Measurements from ENCODE around the gene LRP5. TPM values are rescaled to one million over a fixed set of nuclear protein-coding genes. Genes with fewer than 3 reads are reported as not detected.

LRP5 gene
- total RNA-seq, 1 experiment from 2014 or later = 67.0 TPM

- ChIA-PET POLR2A (ENCODE audit: low non-redundant PET) (no interaction called here), CTCF (no interaction called here)
- Histone ChIP-seq H3K27ac (ENCODE audit: low read depth, low read length, poor library complexity, severe bottlenecking) (no peak overlapping the region), H3K4me1 (ENCODE audit: insufficient read depth, low read length, poor library complexity, severe bottlenecking) (no peaks in the 10 kb centered on the region), H3K9me3 (ENCODE audit: low read depth, low read length, poor library complexity, severe bottlenecking) (no peaks in the 10 kb centered on the region), H3K4me3 (ENCODE audit: low read depth, low read length, poor library complexity, severe bottlenecking) (no peak overlapping the region), H3K36me3 (ENCODE audit: insufficient read depth, low read length, poor library complexity, severe bottlenecking) (peaks cover 5% of the 10 kb centered on the region), H3K27me3 (replicated peaks; ENCODE audit: insufficient read depth, low read depth, low read length, poor library complexity) (no peaks in the 10 kb centered on the region)
- BruUV-seq (replicated peaks) = no TSS peak
- intact Hi-C loops (cut with micrococcal nuclease; ENCODE audit: unreplicated experiment) = no loop called here
- no peak for TF ChIP-seq EZH2 (IDR thresholded peaks at IDR 0.05; ENCODE audit: borderline replicate concordance, low read depth, low read length, poor library complexity, severe bottlenecking)
- TF ChIP-seq CTCF (conservative IDR thresholded peaks at IDR 0.05; ENCODE audit: low read depth, low read length) = no peak
- DNase-seq (ENCODE audit: low spot score) = no peak
Measured at GRCh38 chr11:68352591-68352990, 40.2 kb downstream of the LRP5 start.

- POLR2A ChIA-PET (ENCODE audit: low non-redundant PET) = no interaction called here
- Histone ChIP-seq H3K27ac (ENCODE audit: low read depth, low read length, poor library complexity, severe bottlenecking) (no peak overlapping the region), H3K9me3 (ENCODE audit: low read depth, low read length, poor library complexity, severe bottlenecking) (no peaks in the 10 kb centered on the region), H3K4me1 (ENCODE audit: insufficient read depth, low read length, poor library complexity, severe bottlenecking) (no peaks in the 10 kb centered on the region), H3K27me3 (replicated peaks; ENCODE audit: insufficient read depth, low read depth, low read length, poor library complexity) (no peaks in the 10 kb centered on the region), H3K36me3 (ENCODE audit: insufficient read depth, low read length, poor library complexity, severe bottlenecking) (peaks cover 11% of the 10 kb centered on the region), H3K4me3 (ENCODE audit: low read depth, low read length, poor library complexity, severe bottlenecking) (no peak overlapping the region)
- DNase-seq (ENCODE audit: low spot score) = no peak
- no TSS peak for BruUV-seq (replicated peaks)
- TF ChIP-seq CTCF (conservative IDR thresholded peaks at IDR 0.05; ENCODE audit: low read depth, low read length) (no peak), EZH2 (IDR thresholded peaks at IDR 0.05; ENCODE audit: borderline replicate concordance, low read depth, low read length, poor library complexity, severe bottlenecking) (no peak)
- CTCF ChIA-PET = no interaction called here
- intact Hi-C loops (cut with micrococcal nuclease; ENCODE audit: unreplicated experiment) = no loop called here
Measured at GRCh38 chr11:68353118-68353517, 40.7 kb downstream of the LRP5 start.

- Histone ChIP-seq H3K36me3 (ENCODE audit: insufficient read depth, low read length, poor library complexity, severe bottlenecking) (peaks cover 16% of the 10 kb centered on the region), H3K4me3 (ENCODE audit: low read depth, low read length, poor library complexity, severe bottlenecking) (no peak overlapping the region), H3K27me3 (replicated peaks; ENCODE audit: insufficient read depth, low read depth, low read length, poor library complexity) (no peaks in the 10 kb centered on the region), H3K9me3 (ENCODE audit: low read depth, low read length, poor library complexity, severe bottlenecking) (no peaks in the 10 kb centered on the region), H3K27ac (ENCODE audit: low read depth, low read length, poor library complexity, severe bottlenecking) (no peak overlapping the region), H3K4me1 (ENCODE audit: insufficient read depth, low read length, poor library complexity, severe bottlenecking) (no peaks in the 10 kb centered on the region)
- TF ChIP-seq CTCF (conservative IDR thresholded peaks at IDR 0.05; ENCODE audit: low read depth, low read length) (no peak), EZH2 (IDR thresholded peaks at IDR 0.05; ENCODE audit: borderline replicate concordance, low read depth, low read length, poor library complexity, severe bottlenecking) (no peak)
- POLR2A ChIA-PET (ENCODE audit: low non-redundant PET) = no interaction called here
- CTCF ChIA-PET = no interaction called here
- intact Hi-C loops (cut with micrococcal nuclease; ENCODE audit: unreplicated experiment) = no loop called here
- BruUV-seq (replicated peaks) = no TSS peak
- DNase-seq (ENCODE audit: low spot score) = no peak
Measured at GRCh38 chr11:68353669-68354068, 41.3 kb downstream of the LRP5 start.
